22Rv1 (cell line): Measurements from ENCODE around the gene GABARAPL2.

ENCODE experiments used
- CTCF ChIP-seq: fragments of 450-650 bp; IDR thresholded peaks from 2 replicates; pipeline ENCODE4 v1.5.1; 2017; ENCODE audit warnings: mild to moderate bottlenecking
- ZFX ChIP-seq: fragments of 450-650 bp; IDR thresholded peaks from 2 replicates; pipeline ENCODE4 v1.6.1; 2017; ENCODE audit warnings: antibody characterized with exemption, borderline replicate concordance

DNA sequence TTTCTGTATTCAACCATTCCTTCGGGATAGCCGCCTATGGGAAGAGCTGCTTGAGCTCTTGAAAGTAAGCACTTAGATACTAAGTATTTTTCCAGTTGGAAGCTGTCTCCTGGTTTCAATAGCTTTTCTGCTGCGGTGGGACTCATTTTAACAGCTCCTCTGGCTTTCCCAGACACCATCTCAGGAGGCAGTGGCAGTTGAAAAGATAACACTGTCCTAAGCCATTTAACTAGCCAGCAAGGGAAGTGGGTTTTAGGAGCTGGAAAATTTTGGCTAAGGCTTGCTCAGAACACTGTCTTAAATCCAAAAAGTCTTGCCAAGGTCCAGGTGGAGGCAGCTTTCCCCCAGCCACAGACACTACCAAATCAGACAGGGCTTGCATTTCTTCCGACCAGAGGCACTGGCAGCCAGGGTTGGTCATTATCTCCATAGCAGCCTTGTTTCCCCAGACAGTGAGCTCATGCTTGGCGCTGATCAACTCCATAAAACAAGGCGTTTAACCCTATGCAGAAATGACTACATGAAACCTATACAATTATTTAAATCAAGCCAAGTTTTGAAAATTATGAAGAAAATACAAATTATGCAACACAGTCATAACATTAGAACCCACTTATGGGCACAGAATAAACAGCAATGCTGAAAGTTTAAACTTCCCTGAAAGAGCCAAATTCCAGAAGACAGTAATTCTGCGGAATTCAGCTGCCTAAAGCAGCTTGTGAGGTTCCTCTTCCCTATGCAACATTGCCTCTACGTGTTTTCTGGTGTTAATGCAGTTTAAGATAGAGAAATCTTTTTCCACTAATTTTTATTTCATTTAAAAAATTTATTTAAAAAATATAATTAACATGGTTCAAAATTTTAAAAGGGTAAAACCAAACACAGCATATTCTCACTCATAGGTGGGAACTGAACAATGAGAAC lies 25.0 kb downstream of the GABARAPL2 start:
- TF ChIP-seq CTCF (no peak), ZFX (no peak)
